GM21423 (cell line): ENCODE data around the gene KIAA0408.
"Not testable (repeated sequence)": the region's sequence is repeated elsewhere in the genome, so short reads cannot be mapped to it uniquely, and the experiment has no call there.

ENCODE experiments used
- ATAC-seq: cut with Tn5 transposase; IDR thresholded peaks from one replicate; pipeline ENCODE4 v1.9.1; 2021; ENCODE audit warnings: mild to moderate bottlenecking, moderate library complexity; ENCODE audit not compliant: unreplicated experiment

Gene KIAA0408

GRCh38 chr6:127464161-127464880 lies 5.1 kb upstream of the KIAA0408 start:
- ATAC-seq = no peak

GRCh38 chr6:127463056-127463455 lies 3.9 kb upstream of the KIAA0408 start:
- ATAC-seq = no peak

GRCh38 chr6:127462376-127462775 lies 3.2 kb upstream of the KIAA0408 start:
- no peak for ATAC-seq

GRCh38 chr6:127460465-127460864 lies 1.3 kb upstream of the KIAA0408 start:
- no peak for ATAC-seq

- ATAC-seq = no peak
Observed at GRCh38 chr6:127458817-127459216, 372 bp downstream of the KIAA0408 start.

- ATAC-seq = no peak
Observed at GRCh38 chr6:127458222-127458621, 967 bp downstream of the KIAA0408 start.

- ATAC-seq = no peak
Observed at GRCh38 chr6:127457456-127458064, 1.6 kb downstream of the KIAA0408 start.

GRCh38 chr6:127456465-127456864 lies 2.7 kb downstream of the KIAA0408 start:
- ATAC-seq = no peak

- ATAC-seq = no peak
Observed at GRCh38 chr6:127453845-127454619, 5.2 kb downstream of the KIAA0408 start.

GRCh38 chr6:127452803-127453202 lies 6.4 kb downstream of the KIAA0408 start:
- ATAC-seq = no peak

- ATAC-seq = no peak
Observed at GRCh38 chr6:127451388-127451787, 7.8 kb downstream of the KIAA0408 start.

- ATAC-seq = no peak
Observed at GRCh38 chr6:127447780-127448179, 11.4 kb downstream of the KIAA0408 start.

GRCh38 chr6:127446356-127446755 lies 12.8 kb downstream of the KIAA0408 start:
- ATAC-seq = no peak

- ATAC-seq = no peak
Observed at GRCh38 chr6:127441881-127442280, 17.3 kb downstream of the KIAA0408 start.

- ATAC-seq = no peak
Observed at GRCh38 chr6:127439718-127440117, 19.5 kb downstream of the KIAA0408 start.

- no peak for ATAC-seq
Observed at GRCh38 chr6:127436578-127437110, 22.5 kb downstream of the KIAA0408 start.

- ATAC-seq = no peak
Observed at GRCh38 chr6:127435626-127436220, 23.5 kb downstream of the KIAA0408 start.

GRCh38 chr6:127434651-127435050 lies 24.5 kb downstream of the KIAA0408 start:
- no peak for ATAC-seq

GRCh38 chr6:127428562-127428961 lies 30.6 kb downstream of the KIAA0408 start:
- not testable (repeated sequence) for ATAC-seq

- no peak for ATAC-seq
Observed at GRCh38 chr6:127423921-127424320, 35.3 kb downstream of the KIAA0408 start.

- not testable (repeated sequence) for ATAC-seq
Observed at GRCh38 chr6:127421164-127421563, 38.0 kb downstream of the KIAA0408 start.
